ENCODE data around the gene KATNA1.

KATNA1 gene

DNA sequence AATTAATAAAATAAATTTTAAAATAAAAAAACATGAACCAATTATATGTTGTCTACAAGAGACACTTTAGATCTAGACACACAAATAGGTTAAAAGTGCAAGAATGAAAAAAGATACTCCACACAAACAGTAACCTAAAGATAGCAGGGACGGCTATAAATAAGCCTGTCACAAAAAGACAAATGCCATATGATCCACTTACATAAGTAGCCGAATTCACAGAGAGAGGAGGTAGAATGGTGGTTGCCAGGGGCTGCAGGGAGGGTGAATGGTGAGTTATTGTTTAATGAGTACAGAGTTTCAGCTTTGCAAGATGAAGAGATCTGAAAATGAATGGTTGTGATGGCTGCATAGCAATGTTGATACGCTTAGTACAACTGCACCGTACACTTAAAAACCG lies 32.7 kb downstream of the KATNA1 start:
- no peak for TF ChIP-seq EZH2 (IDR thresholded peaks at IDR 0.05; ENCODE audit: borderline replicate concordance, low read length)
- TF ChIP-seq, protein P1, sequence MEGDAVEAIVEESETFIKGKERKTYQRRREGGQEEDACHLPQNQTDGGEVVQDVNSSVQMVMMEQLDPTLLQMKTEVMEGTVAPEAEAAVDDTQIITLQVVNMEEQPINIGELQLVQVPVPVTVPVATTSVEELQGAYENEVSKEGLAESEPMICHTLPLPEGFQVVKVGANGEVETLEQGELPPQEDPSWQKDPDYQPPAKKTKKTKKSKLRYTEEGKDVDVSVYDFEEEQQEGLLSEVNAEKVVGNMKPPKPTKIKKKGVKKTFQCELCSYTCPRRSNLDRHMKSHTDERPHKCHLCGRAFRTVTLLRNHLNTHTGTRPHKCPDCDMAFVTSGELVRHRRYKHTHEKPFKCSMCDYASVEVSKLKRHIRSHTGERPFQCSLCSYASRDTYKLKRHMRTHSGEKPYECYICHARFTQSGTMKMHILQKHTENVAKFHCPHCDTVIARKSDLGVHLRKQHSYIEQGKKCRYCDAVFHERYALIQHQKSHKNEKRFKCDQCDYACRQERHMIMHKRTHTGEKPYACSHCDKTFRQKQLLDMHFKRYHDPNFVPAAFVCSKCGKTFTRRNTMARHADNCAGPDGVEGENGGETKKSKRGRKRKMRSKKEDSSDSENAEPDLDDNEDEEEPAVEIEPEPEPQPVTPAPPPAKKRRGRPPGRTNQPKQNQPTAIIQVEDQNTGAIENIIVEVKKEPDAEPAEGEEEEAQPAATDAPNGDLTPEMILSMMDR (IDR thresholded peaks at IDR 0.05; ENCODE audit: low read length) = no peak
- Histone ChIP-seq H3K9ac (ENCODE audit: low read length) (no peak overlapping the region), H3K4me2 (ENCODE audit: low read length) (no peak overlapping the region), H3K79me2 (ENCODE audit: insufficient read depth, low read length) (no peaks in the 10 kb centered on the region), H3K4me3 (ENCODE audit: low read depth, low read length, poor library complexity, severe bottlenecking) (no peak overlapping the region), H2AFZ (ENCODE audit: low read length) (no peak overlapping the region), H3K36me3 (ENCODE audit: insufficient read depth, low read length) (peaks cover 54% of the 10 kb centered on the region), H3K27ac (ENCODE audit: low read depth, low read length, poor library complexity, severe bottlenecking) (no peak overlapping the region), H3K9me3 (ENCODE audit: low read length) (peaks cover 4% of the 10 kb centered on the region), H3F3A (ENCODE audit: insufficient read depth, low read length) (no peaks in the 10 kb centered on the region), H4K20me1 (ENCODE audit: insufficient read depth, low read length) (no peaks in the 10 kb centered on the region), H3K4me1 (ENCODE audit: insufficient read depth, low read length, severe bottlenecking) (no peaks in the 10 kb centered on the region), H3K9me2 (ENCODE audit: low read depth, low read length) (no peaks in the 10 kb centered on the region), H3K27me3 (ENCODE audit: insufficient read depth, low read length) (no peaks in the 10 kb centered on the region)

DNA sequence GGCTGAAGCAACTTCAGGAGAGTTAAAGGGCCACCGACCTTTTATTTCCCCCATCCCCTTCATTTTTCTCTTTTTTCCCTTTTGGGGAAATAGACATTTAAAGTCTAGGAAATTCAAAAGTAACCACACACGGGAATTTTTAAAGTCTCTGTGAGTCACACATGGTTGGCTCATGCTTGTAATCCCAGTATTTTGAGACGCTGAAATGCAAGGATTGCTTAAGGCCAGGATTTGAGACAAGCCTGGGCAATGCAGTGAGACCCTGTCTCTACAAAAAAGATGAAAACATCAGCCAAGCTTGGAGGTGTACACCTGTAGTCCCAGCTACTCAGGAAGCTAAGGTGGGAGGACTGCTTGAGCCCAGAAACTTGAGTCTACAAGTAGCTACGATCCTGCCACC lies 34.2 kb downstream of the KATNA1 start:
- no peaks in the 10 kb centered on the region for H3K27me3 ChIP-seq (ENCODE audit: insufficient read depth, low read length)
- no peak overlapping the region for H3K4me2 ChIP-seq (ENCODE audit: low read length)
- no peak overlapping the region for H3K9ac ChIP-seq (ENCODE audit: low read length)
- H3F3A ChIP-seq (ENCODE audit: insufficient read depth, low read length) = no peaks in the 10 kb centered on the region
- no peak overlapping the region for H2AFZ ChIP-seq (ENCODE audit: low read length)
- no peak for TF ChIP-seq EZH2 (IDR thresholded peaks at IDR 0.05; ENCODE audit: borderline replicate concordance, low read length)
- TF ChIP-seq, protein P1 (IDR thresholded peaks at IDR 0.05; ENCODE audit: low read length) = no peak
- no peaks in the 10 kb centered on the region for H3K9me2 ChIP-seq (ENCODE audit: low read depth, low read length)
- peaks cover 40% of the 10 kb centered on the region for H3K36me3 ChIP-seq (ENCODE audit: insufficient read depth, low read length)
- H3K27ac ChIP-seq (ENCODE audit: low read depth, low read length, poor library complexity, severe bottlenecking) = no peak overlapping the region
- no peaks in the 10 kb centered on the region for H4K20me1 ChIP-seq (ENCODE audit: insufficient read depth, low read length)
- H3K79me2 ChIP-seq (ENCODE audit: insufficient read depth, low read length) = no peaks in the 10 kb centered on the region
- H3K4me3 ChIP-seq (ENCODE audit: low read depth, low read length, poor library complexity, severe bottlenecking) = no peak overlapping the region
- peaks cover under 1% of the 10 kb centered on the region for H3K4me1 ChIP-seq (ENCODE audit: insufficient read depth, low read length, severe bottlenecking)
- H3K9me3 ChIP-seq (ENCODE audit: low read length) = peaks cover 4% of the 10 kb centered on the region

DNA sequence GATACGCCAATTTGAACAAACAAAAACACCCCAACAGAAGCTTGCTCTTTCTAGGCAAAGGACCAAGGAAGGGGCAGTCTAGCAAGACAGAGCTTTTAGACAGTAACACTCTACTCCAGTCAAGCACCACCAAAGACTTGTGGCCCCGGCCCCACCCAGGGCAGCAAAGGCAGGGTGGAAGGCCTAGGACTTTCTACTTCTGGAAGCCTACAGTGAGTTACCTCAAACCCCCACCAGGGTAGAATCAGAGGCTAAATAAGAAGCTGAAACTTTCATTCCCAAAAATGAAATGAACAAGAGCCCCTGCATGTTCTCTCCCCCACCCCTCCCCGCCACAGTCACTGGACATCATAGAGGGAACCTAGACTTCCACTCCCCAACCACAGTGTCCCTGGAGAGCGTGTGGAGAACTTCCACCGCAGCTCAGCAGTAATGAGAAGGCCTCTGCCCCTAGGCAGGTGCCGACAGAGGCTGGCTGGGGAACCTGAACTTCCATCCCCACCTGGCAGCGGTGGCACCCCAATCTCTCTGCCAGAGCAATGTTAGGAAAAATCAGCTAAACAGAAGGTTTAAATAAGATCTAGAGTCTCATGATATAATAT lies 40.0 kb downstream of the KATNA1 start:
- peaks cover 4% of the 10 kb centered on the region for H3K9me3 ChIP-seq (ENCODE audit: low read length)
- H2AFZ ChIP-seq (ENCODE audit: low read length) = no peak overlapping the region
- H3K27ac ChIP-seq (ENCODE audit: low read depth, low read length, poor library complexity, severe bottlenecking) = no peak overlapping the region
- H4K20me1 ChIP-seq (ENCODE audit: insufficient read depth, low read length) = no peaks in the 10 kb centered on the region
- no peaks in the 10 kb centered on the region for H3K9me2 ChIP-seq (ENCODE audit: low read depth, low read length)
- H3K9ac ChIP-seq (ENCODE audit: low read length) = no peak overlapping the region
- no peak overlapping the region for H3K4me3 ChIP-seq (ENCODE audit: low read depth, low read length, poor library complexity, severe bottlenecking)
- peaks cover 11% of the 10 kb centered on the region for H3K4me1 ChIP-seq (ENCODE audit: insufficient read depth, low read length, severe bottlenecking)
- no peak for TF ChIP-seq EZH2 (IDR thresholded peaks at IDR 0.05; ENCODE audit: borderline replicate concordance, low read length)
- TF ChIP-seq, protein P1 (IDR thresholded peaks at IDR 0.05; ENCODE audit: low read length) = no peak; the same call in 1 of the 2 replicates
- H3K79me2 ChIP-seq (ENCODE audit: insufficient read depth, low read length) = no peaks in the 10 kb centered on the region
- H3K27me3 ChIP-seq (ENCODE audit: insufficient read depth, low read length) = no peaks in the 10 kb centered on the region
- no peak overlapping the region for H3K4me2 ChIP-seq (ENCODE audit: low read length)
- peaks cover 12% of the 10 kb centered on the region for H3K36me3 ChIP-seq (ENCODE audit: insufficient read depth, low read length)
- H3F3A ChIP-seq (ENCODE audit: insufficient read depth, low read length) = no peaks in the 10 kb centered on the region
